Stimulated activated CD4-positive, alpha-beta T cell treated with anti-CD3 and anti-CD28 coated beads, Interleukin-12 subunit alpha, Interleukin-12 subunit beta, amount 100 ng/mL, for 24 hours (primary cell): Measurements from ENCODE around the gene DNLZ.
"Not testable (repeated sequence)": the region's sequence is repeated elsewhere in the genome, so short reads cannot be mapped to it uniquely, and the experiment has no call there.

Experiments
- DNase-seq, 2 experiments: peaks; one replicate each; pipeline ENCODE4 v3.0.0-alpha.2; 2020; ENCODE audit warnings: low read depth in 2 of 2

DNLZ gene

DNA sequence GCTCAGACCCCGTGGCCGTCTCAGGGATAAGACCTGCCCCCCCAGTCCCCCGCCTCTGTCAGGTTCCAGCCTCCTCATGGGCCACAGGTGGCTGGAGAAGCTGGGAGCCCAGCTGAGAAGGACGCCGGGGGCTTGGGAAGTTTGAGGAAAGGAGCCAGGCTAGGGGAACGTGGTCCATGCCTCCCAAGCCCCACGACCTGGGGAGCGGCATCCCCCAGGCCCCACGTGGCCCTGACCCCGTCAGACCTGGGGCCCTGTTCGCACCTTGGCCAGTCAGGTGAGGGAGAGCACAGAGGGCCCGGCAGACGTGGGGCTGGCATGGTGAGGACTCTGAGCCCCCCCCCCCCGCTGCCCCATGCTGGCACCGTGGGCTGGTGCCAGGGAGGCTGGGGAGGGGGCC lies 32.5 kb downstream of the DNLZ start:
- no peak for DNase-seq

GRCh38 chr9:136330406-136330990 lies 33.0 kb downstream of the DNLZ start:
- DNase-seq: no peak

- DNase-seq: no peak
Measured at GRCh38 chr9:136329636-136330405, 33.7 kb downstream of the DNLZ start.

- no peak for DNase-seq
Measured at GRCh38 chr9:136329211-136329627, 34.3 kb downstream of the DNLZ start.

- DNase-seq: no peak
Measured at GRCh38 chr9:136328622-136329041, 34.9 kb downstream of the DNLZ start.

DNA sequence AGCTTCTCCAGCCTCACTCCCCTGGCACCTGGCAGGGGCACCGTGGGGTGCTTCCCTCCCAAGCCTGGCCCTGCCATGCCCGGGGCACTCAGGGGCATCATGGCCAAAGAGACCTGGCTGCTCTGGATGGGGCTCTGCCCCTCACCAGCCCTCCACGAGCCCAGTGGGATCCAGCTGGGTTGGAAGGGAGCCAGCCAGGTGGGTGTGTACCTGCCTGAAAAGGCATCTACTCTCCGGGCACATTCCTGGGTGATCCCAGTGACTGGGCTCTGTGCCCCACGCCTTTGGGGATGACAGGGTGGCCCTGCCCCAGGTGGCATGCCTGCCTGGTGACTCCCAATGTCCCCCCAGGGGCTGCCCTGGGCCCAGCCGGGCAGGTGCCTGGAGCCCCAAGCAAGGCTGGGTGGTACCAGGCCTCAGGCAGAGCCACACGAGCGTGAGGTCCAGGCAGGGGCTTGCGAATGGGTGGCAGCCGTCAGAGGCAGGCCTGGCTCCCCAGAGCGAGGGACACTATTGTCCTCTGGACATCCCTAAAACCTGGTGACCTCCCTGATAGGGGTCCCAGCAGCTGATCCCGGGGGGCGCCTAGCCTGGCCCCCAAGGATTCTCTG lies 35.4 kb downstream of the DNLZ start:
- DNase-seq: no peak

DNA sequence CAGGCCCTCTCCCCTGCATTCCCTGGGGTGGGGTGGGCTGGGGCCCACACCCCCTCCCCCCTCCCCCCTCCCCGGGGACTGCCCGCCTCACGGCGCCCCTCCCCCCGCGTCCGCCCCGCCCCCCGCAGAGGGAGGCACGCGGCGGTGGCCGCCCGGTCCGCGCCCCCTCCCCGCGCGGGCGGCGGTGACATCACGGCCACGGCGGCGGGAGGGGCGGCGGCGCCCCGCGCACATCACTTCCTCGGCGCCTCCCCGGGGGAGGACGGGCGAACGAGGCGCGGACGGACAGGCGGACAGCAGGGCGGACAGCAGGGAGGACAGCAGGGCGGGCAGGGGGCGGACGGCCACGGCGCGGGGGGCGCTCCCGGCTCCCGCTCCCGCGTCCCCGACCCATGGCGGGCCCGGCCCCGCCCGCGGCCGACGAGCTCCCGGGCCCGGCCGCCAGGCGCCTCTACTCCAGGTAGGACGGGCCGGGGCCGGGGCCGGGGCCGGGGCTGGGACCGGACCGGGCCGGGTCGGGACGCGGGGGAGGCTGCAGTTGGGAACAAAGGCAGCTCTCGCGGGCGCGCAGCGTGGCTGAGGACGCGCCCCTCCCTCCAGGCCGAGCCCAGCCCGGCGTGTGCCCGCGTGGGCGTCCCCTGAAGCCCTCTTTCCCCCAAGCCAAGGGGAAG lies 36.1 kb downstream of the DNLZ start, which contains the start of gene GPSM1:
Gene GPSM1 (plus strand): TSS at position 236 of the 671 bp plus-strand sequence. CDS start 157 bp downstream, at position 393.
- DNase-seq: peak in 1 of 2 experiments; percentile 28

- DNase-seq: no peak
Measured at GRCh38 chr9:136326761-136327303, 36.7 kb downstream of the DNLZ start.

- DNase-seq: no peak
Measured at GRCh38 chr9:136326061-136326760, 37.3 kb downstream of the DNLZ start.

- DNase-seq: no peak
Measured at GRCh38 chr9:136325358-136325757, 38.2 kb downstream of the DNLZ start.

- no peak for DNase-seq
Measured at GRCh38 chr9:136324501-136325300, 38.8 kb downstream of the DNLZ start.

- DNase-seq: no peak
Measured at GRCh38 chr9:136323371-136323789, 40.2 kb downstream of the DNLZ start.

GRCh38 chr9:136322756-136323330 lies 40.7 kb downstream of the DNLZ start:
- DNase-seq: no peak

DNA sequence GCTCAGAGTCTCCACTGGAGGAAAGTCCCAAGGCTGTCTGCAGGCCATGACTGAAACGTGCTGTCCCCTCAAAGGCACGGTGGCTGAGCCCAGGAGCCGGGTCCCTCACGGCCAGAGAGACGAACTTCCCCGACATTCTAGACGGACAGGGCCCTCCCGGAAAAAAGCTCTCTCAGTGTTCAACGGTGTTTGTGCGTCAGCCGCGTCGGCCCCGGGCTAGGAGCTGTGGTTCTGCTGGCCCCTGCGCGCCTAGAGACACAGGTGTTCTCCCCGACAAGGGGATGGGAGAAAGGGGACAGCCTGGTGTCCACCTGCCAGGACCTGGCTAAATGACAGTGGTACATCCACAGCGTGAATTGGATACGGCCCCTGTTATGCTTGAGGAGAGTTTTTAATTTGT lies 42.0 kb downstream of the DNLZ start:
- DNase-seq: no peak

DNA sequence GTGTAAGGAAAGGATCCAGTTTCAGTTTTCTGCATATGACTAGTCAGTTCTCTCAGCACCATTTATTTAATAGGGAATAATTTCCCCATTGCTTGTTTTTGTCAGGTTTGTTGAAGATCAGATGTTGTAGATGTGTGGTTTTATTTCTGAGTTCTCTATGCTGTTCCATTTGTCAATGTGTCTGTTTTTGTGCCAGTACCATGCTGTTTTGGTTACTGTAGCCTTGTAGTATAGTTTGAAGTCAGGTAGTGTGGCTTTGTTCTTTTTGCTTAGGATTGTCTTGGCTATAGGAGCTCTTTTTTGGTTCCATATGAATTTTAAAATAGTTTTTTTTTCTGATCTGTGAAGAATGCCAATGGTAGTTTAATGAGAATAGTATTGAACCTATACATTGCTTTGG lies 42.6 kb downstream of the DNLZ start:
- DNase-seq: not testable (repeated sequence)

GRCh38 chr9:136319955-136320354 lies 43.6 kb downstream of the DNLZ start:
- DNase-seq: not testable (repeated sequence)

DNA sequence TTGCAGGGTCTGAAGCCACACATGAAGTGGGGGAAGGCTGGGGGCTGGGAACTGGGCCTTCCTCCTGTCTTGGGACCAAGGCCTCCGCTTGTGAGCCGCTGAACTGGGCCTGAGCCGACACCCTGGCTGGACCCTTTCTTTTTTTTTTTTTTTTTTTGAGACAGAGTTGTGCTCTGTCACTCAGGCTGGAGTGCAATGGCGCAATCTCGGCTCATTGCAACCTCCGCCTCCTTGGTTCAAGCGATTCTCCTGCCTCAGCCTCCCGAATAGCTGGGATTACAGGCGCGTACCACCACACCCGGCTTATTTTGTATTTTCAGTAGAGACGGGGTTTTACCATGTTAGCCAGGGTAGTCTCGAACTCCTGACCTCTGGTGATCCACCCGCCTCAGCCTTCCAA lies 44.3 kb downstream of the DNLZ start:
- DNase-seq: not testable (repeated sequence)

DNA sequence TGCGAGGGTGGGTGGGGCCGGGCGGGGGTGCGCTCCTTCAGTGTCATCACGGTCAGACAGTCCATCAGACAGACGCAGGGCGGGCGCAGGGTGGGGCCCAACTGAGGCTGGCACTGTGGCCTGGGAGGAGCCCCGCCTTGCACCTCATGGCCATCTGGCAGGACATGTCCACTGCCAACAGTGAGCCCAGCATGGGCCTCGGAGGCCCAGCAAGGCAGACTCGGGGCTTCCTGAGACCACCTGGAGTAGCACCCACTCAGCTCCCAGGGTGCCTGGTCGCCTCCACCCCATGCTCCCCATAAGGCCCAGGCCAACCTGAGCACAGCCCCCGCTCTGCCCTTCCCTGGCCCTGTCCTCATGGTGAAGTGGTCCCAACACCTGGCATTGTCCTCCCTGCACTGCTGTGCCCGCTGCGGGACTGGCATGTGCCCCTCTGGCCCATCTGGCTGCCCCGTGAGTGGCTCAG lies 44.7 kb downstream of the DNLZ start:
- no peak for DNase-seq

- no peak for DNase-seq
Measured at GRCh38 chr9:136318111-136318775, 45.3 kb downstream of the DNLZ start.
